Left renal pelvis (tissue), 4 donors: Measurements from ENCODE around the gene CACNG5. TPM values are rescaled to one million over a fixed set of nuclear protein-coding genes. Genes with fewer than 3 reads are reported as not detected.

Experiments
- DNase-seq, 4 donors: peaks; one replicate each; pipeline ENCODE4 v3.0.0-alpha.2; 2013; ENCODE audit warnings: low read depth in 4 of 4, low spot score in 3 of 4
- polyA plus RNA-seq, 4 donors: library from polyadenylated mRNA; unstranded; fragments of 120-200 nt; gene quantifications; one replicate each; pipeline ENCODE4 v1.2.1, GENCODE V29; 2013; ENCODE audit not compliant: insufficient read length in 4 of 4

CACNG5 gene, protein sequence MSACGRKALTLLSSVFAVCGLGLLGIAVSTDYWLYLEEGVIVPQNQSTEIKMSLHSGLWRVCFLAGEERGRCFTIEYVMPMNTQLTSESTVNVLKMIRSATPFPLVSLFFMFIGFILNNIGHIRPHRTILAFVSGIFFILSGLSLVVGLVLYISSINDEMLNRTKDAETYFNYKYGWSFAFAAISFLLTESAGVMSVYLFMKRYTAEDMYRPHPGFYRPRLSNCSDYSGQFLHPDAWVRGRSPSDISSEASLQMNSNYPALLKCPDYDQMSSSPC
- polyA plus RNA-seq, result 1 to 10 TPM in 3 of 4 donors, not detected in 1; 1.7 to 3.8 (median 3.0) TPM

DNA sequence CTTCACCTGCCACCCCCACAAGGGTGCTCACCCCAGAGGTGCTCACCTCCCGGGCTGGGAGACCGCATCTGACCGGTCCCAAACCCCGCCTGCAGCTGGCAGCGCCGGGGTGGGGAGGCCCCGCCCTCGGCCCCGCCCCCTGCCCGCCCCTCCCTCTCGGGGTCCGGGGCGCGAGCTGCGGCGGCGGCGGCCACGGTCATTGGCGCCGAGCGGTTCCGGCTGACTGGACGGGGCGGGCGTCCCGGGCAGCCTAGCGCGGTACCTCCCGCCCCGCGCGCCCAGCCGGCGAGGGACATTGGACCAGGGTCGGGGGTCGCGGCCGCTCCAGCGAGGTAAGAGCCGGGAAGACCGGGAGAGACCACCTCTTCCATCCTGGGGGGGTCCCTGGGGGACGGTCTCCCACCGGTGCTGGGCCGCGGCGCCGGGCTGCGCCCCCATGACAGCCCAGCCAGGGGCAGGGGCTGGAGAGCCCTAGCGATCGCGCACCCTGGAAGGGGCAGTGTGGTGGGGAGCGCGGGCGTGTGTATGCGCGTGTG is at the start of gene CACNG5:
CACNG5 (plus strand) TSS at position 199 of the 536 bp plus-strand sequence. CDS start 42,216 bp downstream, outside the sequence.
- DNase-seq, result peak in 2 of 4 donors; percentile 36 to 39

DNA sequence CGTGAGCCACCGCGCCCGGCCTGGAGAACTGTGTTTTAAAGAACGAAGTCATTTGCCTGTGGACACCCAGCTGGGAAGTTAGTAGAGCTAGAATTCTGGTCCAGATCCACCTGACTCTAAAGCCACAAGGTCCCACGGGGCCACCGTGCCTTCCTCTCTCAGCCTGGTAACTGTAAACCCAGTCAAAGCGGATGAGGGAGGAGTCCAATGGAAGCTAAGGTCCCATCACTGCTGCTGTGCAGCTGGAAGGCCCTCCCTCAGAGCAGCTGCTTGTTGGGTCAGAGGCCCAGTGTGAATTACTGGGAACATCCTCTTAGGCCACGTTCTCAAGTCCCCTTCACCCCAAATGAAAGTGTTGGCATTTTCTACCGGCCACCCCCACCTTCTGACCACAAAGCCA is 48.8 kb upstream of the CACNG5 start:
- DNase-seq, result no peak

- DNase-seq, result no peak
Observed at GRCh38 chr17:66787914-66788313, 47.0 kb upstream of the CACNG5 start.

GRCh38 chr17:66789093-66789492 is 45.8 kb upstream of the CACNG5 start:
- DNase-seq, result no peak

- no peak for DNase-seq
Observed at GRCh38 chr17:66789961-66790437, 44.9 kb upstream of the CACNG5 start.

- DNase-seq, result no peak
Observed at GRCh38 chr17:66790501-66791061, 44.3 kb upstream of the CACNG5 start.

- DNase-seq, result no peak
Observed at GRCh38 chr17:66791347-66791746, 43.6 kb upstream of the CACNG5 start.

DNA sequence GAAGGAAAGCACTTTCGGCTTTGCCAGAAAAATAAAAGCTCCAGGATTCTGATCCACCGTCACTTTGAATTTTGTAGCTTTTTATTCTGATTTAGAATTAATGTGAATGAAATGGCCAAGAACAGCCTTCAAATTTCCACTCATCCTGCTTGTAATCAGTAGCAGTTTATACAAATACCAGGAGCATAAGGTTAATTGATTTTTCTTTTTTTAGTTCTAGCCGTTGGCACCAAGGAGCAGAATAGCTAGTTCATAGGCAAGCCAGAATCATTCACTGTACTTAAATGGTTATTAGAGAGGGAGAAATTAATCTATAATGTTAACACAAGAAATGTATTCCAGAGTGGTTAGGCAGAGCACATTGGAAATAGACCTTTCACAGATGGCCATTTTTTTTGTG is 41.1 kb upstream of the CACNG5 start:
- DNase-seq, result no peak

GRCh38 chr17:66795486-66795885 is 39.4 kb upstream of the CACNG5 start:
- no peak for DNase-seq

- DNase-seq, result no peak
Observed at GRCh38 chr17:66799849-66800537, 34.9 kb upstream of the CACNG5 start.

DNA sequence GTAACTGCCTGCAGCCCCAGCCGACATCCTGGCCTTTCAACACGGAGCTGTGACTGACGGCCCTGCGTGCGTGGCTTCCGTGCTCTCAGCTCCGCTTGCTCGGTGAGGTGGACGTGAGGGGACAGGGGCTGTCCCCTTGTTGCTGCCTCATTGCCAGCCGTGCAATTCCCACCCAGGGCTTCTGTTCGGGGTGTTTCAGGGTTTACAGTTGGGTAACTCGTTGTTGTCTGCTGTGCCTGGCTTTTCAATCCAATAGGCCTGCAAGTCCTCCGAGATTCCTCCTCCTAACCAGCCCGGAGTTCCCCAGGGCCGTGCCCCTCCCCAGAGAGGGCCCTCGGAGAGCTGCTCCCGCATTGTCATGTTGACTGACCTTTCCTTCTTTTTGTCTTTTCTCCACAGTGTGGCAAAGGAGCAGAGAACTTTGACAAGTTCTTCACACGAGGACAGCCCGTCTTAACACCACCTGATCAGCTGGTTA is 31.4 kb upstream of the CACNG5 start:
- DNase-seq, result no peak

GRCh38 chr17:66805567-66805966 is 29.4 kb upstream of the CACNG5 start:
- no peak for DNase-seq

DNA sequence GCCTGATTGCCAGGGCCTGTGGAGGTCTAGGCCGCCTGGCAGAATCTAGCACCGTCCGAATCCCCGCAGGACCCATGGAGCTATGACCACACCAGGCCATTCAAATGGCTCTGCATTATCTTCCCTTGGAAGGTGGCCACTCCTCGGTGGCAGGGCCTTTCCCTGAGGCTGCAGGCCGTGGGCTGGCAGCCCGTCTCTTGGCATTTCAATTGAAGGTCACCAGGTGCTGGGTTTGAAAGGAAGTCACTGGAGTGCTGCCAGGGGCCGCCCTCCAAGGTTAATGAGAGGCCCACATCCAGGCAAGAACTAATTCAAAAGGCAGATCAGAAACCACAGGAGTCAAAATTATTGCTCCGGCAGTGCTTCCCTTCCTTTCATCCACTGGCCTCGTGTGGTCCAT is 27.7 kb upstream of the CACNG5 start:
- no peak for DNase-seq

DNA sequence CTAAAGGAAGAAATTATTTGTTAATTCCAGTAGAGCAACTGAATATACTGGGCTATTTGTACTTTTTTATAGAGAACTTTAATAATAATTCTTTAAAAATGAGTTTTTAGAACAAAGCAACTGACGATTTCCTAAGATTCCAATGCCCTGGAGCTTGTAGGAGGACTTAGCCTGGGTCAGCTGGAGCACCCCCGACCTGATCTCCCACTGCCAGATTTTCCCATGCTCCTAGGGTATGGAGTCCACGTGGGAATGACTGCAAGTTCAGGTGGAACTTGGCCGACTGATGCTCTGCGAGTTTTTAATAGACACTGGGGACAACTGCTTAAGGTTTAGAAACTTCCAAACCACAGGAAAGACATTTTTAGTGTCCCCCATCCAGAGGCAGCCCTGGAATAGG is 25.5 kb upstream of the CACNG5 start:
- DNase-seq, result no peak

GRCh38 chr17:66810951-66811682 is 23.8 kb upstream of the CACNG5 start:
- DNase-seq, result no peak

DNA sequence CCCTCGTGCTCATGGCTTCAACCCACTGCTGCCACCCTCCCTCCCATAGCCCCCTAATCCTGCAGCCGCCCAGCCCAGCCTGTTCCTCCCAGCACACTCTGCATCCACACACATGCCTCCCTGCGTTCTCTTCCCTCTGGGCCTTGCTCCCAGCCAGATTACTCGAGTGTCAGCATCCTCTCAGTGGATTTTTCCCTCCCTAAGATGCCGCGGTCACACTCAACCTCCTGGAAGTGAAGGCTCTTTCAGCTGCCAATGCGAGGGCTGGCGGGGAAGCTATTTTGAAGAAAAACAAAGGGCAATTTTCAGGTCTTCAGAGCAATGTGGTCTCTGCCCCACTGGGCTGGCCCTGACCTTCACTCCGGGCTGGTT is 23.2 kb upstream of the CACNG5 start:
- no peak for DNase-seq

DNA sequence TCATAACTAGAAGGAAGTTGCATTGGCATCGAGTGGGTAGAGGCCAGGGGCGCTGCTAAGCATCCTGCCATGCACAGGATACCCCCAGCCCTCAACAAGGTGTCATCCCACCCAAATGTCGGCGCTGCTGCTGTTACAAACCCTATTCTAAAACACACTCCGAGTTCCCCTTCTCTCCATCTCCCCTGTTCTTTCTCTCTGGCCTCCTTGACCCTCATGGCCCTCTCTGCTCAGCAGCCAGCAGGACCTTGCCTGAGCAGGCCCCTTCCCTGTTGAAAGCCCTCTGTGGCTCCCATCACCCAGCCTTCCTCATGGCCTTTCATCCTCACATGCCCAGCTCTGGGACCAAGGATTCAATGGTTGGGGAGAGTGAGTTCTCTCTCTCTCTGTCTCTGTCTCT is 22.3 kb upstream of the CACNG5 start:
- DNase-seq, result no peak

GRCh38 chr17:66813296-66813695 is 21.6 kb upstream of the CACNG5 start:
- no peak for DNase-seq

- no peak for DNase-seq
Observed at GRCh38 chr17:66814026-66814425, 20.9 kb upstream of the CACNG5 start.

DNA sequence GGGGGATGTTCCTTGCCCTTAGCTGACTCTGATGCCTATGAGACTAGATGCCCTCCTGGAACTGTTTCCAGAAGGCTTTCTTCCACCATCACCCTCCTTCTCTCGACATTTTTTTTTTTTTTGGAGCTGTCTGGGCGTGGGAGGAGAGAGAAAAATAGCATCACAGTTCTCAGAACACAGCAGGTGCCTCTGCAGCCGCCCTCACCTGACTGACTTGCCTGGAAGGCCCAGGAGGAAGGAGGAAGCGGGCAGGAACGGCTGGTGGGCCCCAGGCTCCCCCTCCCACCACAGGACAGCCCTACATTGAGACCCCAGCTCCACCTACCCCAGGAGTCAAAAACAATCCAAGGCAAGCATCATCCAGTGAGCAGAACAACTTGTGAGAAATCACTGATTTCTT is 20.3 kb upstream of the CACNG5 start:
- DNase-seq, result no peak

DNA sequence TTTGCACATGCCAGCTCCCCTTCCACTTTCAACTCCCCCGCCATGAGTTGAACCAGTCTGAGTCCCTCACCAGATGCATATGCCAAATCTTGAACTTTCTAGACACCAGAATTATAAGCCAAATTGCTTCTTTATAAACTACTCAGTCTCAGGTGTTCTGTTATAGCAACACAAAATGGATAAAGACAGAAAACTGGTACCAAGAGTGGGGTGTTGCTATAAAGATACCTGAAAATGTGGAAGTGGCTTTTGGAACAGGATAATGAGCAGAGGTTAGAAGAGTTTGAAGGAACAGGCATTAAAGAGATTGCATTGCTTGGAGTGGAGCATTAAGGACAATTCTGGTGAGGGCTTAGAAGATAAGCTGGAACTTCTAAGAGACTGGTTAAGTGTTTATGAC is 17.2 kb upstream of the CACNG5 start:
- no peak for DNase-seq
